ENCODE results near the gene PUM1. TPM values are rescaled to one million over a fixed set of nuclear protein-coding genes. Genes with fewer than 3 reads are reported as not detected.

The PUM1 gene
- total RNA-seq, 4 donors from 2014 or later = 75.1 to 104 (median 86.4) TPM

GRCh38 chr1:30982431-30982830 is 83.1 kb downstream of the PUM1 start:
- TF ChIP-seq, protein P1, sequence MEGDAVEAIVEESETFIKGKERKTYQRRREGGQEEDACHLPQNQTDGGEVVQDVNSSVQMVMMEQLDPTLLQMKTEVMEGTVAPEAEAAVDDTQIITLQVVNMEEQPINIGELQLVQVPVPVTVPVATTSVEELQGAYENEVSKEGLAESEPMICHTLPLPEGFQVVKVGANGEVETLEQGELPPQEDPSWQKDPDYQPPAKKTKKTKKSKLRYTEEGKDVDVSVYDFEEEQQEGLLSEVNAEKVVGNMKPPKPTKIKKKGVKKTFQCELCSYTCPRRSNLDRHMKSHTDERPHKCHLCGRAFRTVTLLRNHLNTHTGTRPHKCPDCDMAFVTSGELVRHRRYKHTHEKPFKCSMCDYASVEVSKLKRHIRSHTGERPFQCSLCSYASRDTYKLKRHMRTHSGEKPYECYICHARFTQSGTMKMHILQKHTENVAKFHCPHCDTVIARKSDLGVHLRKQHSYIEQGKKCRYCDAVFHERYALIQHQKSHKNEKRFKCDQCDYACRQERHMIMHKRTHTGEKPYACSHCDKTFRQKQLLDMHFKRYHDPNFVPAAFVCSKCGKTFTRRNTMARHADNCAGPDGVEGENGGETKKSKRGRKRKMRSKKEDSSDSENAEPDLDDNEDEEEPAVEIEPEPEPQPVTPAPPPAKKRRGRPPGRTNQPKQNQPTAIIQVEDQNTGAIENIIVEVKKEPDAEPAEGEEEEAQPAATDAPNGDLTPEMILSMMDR (IDR thresholded peaks at IDR 0.05; ENCODE audit: low read depth) = no peak

DNA sequence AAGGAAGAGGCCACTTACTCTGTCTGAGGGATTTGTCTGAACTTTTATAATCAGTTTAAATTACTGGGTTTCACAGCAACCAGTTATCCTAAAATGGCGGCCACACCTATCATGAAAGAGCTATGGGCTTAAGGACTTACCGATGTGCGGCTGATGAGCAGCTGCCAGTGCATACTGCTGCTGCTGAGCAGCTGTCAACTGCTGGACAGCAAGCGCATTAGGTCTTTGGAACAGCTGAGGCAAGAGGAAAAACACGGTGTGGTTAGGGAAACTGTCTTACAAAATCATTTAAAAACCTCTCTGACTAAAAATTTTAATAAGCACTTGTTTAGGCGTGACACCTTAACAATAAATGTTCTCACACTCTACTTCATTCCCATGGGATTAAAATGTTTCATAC is 84.3 kb downstream of the PUM1 start:
- TF ChIP-seq, protein P1 (IDR thresholded peaks at IDR 0.05; ENCODE audit: low read depth) = no peak

DNA sequence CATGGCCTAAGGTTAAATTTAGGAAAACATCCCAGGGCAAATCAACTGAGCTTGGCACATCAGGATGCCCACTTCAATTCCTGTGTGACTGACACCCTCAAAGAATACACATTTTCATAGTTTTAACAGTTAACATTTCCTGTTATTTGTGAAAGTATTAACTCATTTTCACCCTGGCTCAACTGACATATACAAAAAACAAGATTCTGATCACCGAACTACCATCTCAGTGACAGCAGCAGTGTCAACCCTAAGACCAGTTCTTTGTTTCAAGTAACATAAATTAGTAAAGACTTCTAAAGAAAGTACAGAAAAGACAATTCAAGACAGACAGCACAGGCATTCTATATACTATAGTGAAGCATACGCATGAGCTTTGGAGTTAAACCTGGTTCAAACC is 88.0 kb downstream of the PUM1 start:
- TF ChIP-seq, protein P1 (IDR thresholded peaks at IDR 0.05; ENCODE audit: low read depth) = no peak

GRCh38 chr1:30977105-30977504 is 88.4 kb downstream of the PUM1 start:
- TF ChIP-seq, protein P1 (IDR thresholded peaks at IDR 0.05; ENCODE audit: low read depth) = no peak

GRCh38 chr1:30976143-30976542 is 89.4 kb downstream of the PUM1 start:
- TF ChIP-seq, protein P1 (IDR thresholded peaks at IDR 0.05; ENCODE audit: low read depth) = no peak

DNA sequence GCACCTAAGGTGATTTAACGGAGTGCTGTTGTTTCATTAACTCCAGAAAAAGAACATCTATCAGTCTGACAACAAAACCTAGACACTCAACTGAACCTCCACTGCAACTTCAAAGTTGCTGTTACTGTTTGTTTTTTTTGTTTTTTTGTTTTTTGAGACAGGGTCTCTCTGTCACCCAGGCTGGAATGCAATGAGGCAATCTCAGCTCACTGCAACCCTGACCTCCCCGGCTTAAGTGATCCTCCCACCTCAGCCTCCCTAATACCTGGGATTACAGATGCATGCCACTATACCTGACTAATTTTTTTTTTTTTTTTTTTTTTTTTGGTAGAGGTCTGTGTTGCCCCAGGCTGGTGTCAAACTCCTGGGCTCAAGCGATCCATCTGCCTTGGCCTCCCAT is 90.3 kb downstream of the PUM1 start:
- TF ChIP-seq, protein P1 (IDR thresholded peaks at IDR 0.05; ENCODE audit: low read depth) = no peak

DNA sequence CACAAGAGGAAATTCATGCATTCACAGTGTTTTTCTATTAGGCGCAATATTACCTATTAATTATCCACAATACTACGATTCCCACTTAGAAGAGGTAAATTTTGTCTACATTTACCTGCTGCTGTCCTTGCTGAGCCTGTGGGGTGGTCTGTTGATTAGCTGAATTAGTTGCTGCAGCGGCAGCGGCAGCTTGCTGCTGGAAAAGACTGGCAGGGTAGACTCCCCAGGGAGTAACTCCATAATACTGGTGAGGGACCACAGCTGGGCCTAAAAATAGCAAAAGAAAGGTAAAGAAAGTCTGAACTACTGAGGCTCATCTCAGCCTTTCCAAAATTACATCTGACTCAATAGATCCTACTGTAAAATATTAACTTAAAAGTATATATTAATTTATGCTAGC is 91.0 kb downstream of the PUM1 start:
- TF ChIP-seq, protein P1 (IDR thresholded peaks at IDR 0.05; ENCODE audit: low read depth) = no peak

Data from subcutaneous adipose tissue (tissue), 4 donors.